Measurements from ENCODE around the gene LEPROT. TPM values are rescaled to one million over a fixed set of nuclear protein-coding genes. Genes with fewer than 3 reads are reported as not detected.

Gene LEPROT
- total RNA-seq, 1 experiment from 2014 or later, result 18.1 TPM

DNA sequence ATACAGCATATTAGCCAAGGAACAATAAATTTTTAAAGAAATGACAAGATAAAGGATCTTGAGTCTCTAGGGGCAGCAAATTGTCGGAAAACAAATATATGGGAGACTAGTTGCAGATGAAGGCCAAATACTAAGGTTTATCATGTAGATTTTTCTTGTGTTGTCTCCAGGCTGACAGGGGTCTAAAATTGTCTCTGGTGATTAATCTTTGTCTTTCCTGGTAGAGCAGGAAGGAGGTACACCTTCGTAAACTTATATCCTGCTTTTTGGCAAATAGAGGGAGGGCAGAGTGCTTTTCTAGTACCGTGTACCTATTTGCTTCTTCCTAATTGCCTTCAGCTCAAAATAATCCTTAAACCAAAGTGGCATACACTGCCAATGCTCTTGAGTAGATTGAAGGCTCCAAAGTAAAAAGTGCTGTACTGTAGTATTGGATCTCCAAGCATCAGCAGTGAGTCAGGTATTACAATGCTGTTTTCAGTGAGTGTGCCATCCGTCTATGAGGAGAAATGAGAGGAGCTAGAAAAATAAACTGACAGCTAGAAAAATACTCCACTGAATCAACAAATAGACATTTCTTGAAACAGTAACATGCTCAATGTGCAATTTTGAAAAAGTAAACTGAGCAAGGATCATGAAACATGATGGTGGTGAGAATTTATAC, 1.8 kb upstream of the LEPROT start:
- Mint-ChIP-seq H3K4me1 (peaks cover 25% of the 10 kb centered on the region), H3K4me3 (no peak overlapping the region; the same call in none of the 2 replicates), H3K36me3 (no peaks in the 10 kb centered on the region), H3K27ac (peak overlapping the region; percentile 89), H3K27me3 (ENCODE audit: low read depth) (no peaks in the 10 kb centered on the region), H3K9me3 (peaks cover 7% of the 10 kb centered on the region)
- ATAC-seq, result no peak
- CTCF ChIA-PET, result interaction anchor here (1.9 to 2.0 kb wide), 3 partner anchors 109 to 269 kb away, joined by 9 to 18 read pairs (median 12); partner anchors contain the start of gene DNAJC6
- POLR2A ChIA-PET, result interaction anchor here (1.0 kb wide), 1 partner anchor 152 kb away, joined by 3 read pairs; no protein-coding TSS in a partner anchor
- TF ChIP-seq, protein P1, sequence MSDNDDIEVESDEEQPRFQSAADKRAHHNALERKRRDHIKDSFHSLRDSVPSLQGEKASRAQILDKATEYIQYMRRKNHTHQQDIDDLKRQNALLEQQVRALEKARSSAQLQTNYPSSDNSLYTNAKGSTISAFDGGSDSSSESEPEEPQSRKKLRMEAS (CRISPR knock-in tag; IDR thresholded peaks at IDR 0.05), result no peak
- TF ChIP-seq ARID4B (CRISPR knock-in tag; IDR thresholded peaks at IDR 0.05; ENCODE audit: borderline replicate concordance), result no peak
- no peak for TF ChIP-seq ZNF512 (CRISPR knock-in tag; IDR thresholded peaks at IDR 0.05; ENCODE audit: borderline replicate concordance)
- TF ChIP-seq NFYB (CRISPR knock-in tag; conservative IDR thresholded peaks at IDR 0.05; ENCODE audit: low read depth), result no peak
- TF ChIP-seq IRF1 (CRISPR knock-in tag; IDR thresholded peaks at IDR 0.05), result no peak
- TF ChIP-seq, protein P2, sequence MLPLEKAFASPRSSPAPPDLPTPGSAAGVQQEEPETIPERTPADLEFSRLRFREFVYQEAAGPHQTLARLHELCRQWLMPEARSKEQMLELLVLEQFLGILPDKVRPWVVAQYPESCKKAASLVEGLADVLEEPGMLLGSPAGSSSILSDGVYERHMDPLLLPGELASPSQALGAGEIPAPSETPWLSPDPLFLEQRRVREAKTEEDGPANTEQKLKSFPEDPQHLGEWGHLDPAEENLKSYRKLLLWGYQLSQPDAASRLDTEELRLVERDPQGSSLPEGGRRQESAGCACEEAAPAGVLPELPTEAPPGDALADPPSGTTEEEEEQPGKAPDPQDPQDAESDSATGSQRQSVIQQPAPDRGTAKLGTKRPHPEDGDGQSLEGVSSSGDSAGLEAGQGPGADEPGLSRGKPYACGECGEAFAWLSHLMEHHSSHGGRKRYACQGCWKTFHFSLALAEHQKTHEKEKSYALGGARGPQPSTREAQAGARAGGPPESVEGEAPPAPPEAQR (CRISPR knock-in tag; IDR thresholded peaks at IDR 0.05), result no peak
- TF ChIP-seq OVOL2 (CRISPR knock-in tag; IDR thresholded peaks at IDR 0.05; ENCODE audit: borderline replicate concordance), result no peak
- no peak for TF ChIP-seq ELF4 (CRISPR knock-in tag; IDR thresholded peaks at IDR 0.05; ENCODE audit: low read depth)
- TF ChIP-seq ZNF281 (CRISPR knock-in tag; IDR thresholded peaks at IDR 0.05), result no peak
- TF ChIP-seq GTF2I (CRISPR knock-in tag; conservative IDR thresholded peaks at IDR 0.05), result no peak
- TF ChIP-seq, protein P3, sequence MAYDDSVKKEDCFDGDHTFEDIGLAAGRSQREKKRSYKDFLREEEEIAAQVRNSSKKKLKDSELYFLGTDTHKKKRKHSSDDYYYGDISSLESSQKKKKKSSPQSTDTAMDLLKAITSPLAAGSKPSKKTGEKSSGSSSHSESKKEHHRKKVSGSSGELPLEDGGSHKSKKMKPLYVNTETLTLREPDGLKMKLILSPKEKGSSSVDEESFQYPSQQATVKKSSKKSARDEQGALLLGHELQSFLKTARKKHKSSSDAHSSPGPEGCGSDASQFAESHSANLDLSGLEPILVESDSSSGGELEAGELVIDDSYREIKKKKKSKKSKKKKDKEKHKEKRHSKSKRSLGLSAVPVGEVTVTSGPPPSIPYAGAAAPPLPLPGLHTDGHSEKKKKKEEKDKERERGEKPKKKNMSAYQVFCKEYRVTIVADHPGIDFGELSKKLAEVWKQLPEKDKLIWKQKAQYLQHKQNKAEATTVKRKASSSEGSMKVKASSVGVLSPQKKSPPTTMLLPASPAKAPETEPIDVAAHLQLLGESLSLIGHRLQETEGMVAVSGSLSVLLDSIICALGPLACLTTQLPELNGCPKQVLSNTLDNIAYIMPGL (CRISPR knock-in tag; IDR thresholded peaks at IDR 0.05), result no peak
- no peak for TF ChIP-seq NFATC4 (CRISPR knock-in tag; IDR thresholded peaks at IDR 0.05)
- TF ChIP-seq SMAD4 (CRISPR knock-in tag; IDR thresholded peaks at IDR 0.05), result no peak
- TF ChIP-seq ATF2 (CRISPR knock-in tag; IDR thresholded peaks at IDR 0.05; ENCODE audit: borderline replicate concordance, low read depth), result no peak
- TF ChIP-seq ESRRA (CRISPR knock-in tag; IDR thresholded peaks at IDR 0.05; ENCODE audit: borderline replicate concordance), result no peak
- no peak for TF ChIP-seq ZNF138 (CRISPR knock-in tag; conservative IDR thresholded peaks at IDR 0.05)
- no peak for TF ChIP-seq ZNF263 (CRISPR knock-in tag; IDR thresholded peaks at IDR 0.05; ENCODE audit: low read depth)
- TF ChIP-seq CREM (CRISPR knock-in tag; IDR thresholded peaks at IDR 0.05), result no peak
- no peak for TF ChIP-seq CDX4 (CRISPR knock-in tag; IDR thresholded peaks at IDR 0.05; ENCODE audit: borderline replicate concordance)
- no peak for DNase-seq (ENCODE audit: low spot score)
